ENCODE results near the gene SLC44A5. TPM values are rescaled to one million over a fixed set of nuclear protein-coding genes. Genes with fewer than 3 reads are reported as not detected.
"Not testable (repeated sequence)": the region's sequence is repeated elsewhere in the genome, so short reads cannot be mapped to it uniquely, and the experiment has no call there.

The SLC44A5 gene
- total and polyA plus RNA-seq, 9 donors: 0.62 to 2.5 (median 1.1) TPM

DNA sequence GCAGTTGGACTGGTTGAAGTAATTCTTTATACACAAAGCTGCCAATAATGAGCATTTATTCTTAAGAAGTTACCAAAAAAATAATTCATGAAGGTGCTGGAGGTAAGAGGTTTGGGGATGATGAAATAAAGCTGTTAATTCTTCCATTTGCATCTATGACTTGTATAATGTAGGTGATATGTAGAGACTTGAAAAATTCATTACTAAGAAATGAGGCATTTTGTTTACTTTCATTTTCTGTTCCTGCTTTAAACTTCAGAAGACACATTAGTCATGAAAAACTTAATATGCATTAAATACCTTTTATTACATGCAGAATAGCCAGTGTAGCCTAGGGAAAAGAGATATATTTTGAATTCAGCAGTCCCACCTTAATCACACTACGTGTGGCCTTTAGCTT lies 214.2 kb downstream of the SLC44A5 start:
- no peaks in the 10 kb centered on the region for H3K4me1 ChIP-seq (ENCODE audit: insufficient read depth)
- WGBS, 3 donors: 73 to 83% (median 74%) methylated on average over 1 of the region's 1 CpG
- H3K36me3 ChIP-seq: no peaks in the 10 kb centered on the region
- TF ChIP-seq EP300 (IDR thresholded peaks at IDR 0.05): no peak
- no peak for TF ChIP-seq CTCF (IDR thresholded peaks at IDR 0.05)
- no peak for TF ChIP-seq POLR2A (IDR thresholded peaks at IDR 0.05)
- no peak overlapping the region for H3K27ac ChIP-seq
- DNase-seq: no peak
- intact Hi-C loops (cut with DNase I): no loop called here
- H3K9me3 ChIP-seq: no peaks in the 10 kb centered on the region
- H3K4me3 ChIP-seq: no peak overlapping the region
- no peaks in the 10 kb centered on the region for H3K27me3 ChIP-seq

DNA sequence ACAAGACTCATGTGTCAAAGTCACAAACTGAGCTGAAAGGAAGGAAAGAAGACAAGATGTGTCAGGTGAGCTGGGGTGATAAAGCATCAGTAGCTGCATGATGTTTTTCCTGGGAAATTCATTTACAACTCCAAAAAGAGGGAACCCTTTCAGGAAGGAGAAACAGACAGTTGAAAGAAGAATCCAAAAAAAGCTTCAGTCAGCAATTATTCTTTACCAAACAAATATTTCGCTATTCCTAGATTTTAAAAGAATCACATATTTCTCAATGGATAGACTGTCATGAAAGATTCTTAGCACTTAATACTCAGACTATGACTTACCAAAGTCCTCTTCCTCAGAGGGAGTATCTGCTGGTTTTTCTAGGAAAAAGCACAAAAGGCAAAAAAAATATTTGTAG lies 214.7 kb downstream of the SLC44A5 start:
- DNase-seq: no peak
- Histone ChIP-seq H3K9me3 (no peaks in the 10 kb centered on the region), H3K4me1 (ENCODE audit: insufficient read depth) (no peaks in the 10 kb centered on the region), H3K36me3 (no peaks in the 10 kb centered on the region), H3K4me3 (no peak overlapping the region), H3K27ac (no peak overlapping the region), H3K27me3 (no peaks in the 10 kb centered on the region)
- intact Hi-C loops (cut with DNase I): no loop called here
- 80 to 89% (median 85%) methylated on average over 1 of the region's 1 CpG for WGBS, 3 donors
- TF ChIP-seq CTCF (IDR thresholded peaks at IDR 0.05): no peak
- TF ChIP-seq POLR2A (IDR thresholded peaks at IDR 0.05): no peak
- TF ChIP-seq EP300 (IDR thresholded peaks at IDR 0.05): no peak

- no peak for DNase-seq
- no peaks in the 10 kb centered on the region for H3K36me3 ChIP-seq
- H3K4me1 ChIP-seq (ENCODE audit: insufficient read depth): no peaks in the 10 kb centered on the region
- H3K27ac ChIP-seq: no peak overlapping the region
- intact Hi-C loops (cut with DNase I): no loop called here
- no peaks in the 10 kb centered on the region for H3K27me3 ChIP-seq
- WGBS, 3 donors: 58 to 77% (median 63%) methylated on average over 3 of the region's 3 CpGs
- TF ChIP-seq POLR2A (IDR thresholded peaks at IDR 0.05) (no peak), EP300 (IDR thresholded peaks at IDR 0.05) (no peak), CTCF (IDR thresholded peaks at IDR 0.05) (no peak)
- no peak overlapping the region for H3K4me3 ChIP-seq
- no peaks in the 10 kb centered on the region for H3K9me3 ChIP-seq
These were observed 216.4 kb downstream of the SLC44A5 start for GRCh38 chr1:75394386-75395139.

DNA sequence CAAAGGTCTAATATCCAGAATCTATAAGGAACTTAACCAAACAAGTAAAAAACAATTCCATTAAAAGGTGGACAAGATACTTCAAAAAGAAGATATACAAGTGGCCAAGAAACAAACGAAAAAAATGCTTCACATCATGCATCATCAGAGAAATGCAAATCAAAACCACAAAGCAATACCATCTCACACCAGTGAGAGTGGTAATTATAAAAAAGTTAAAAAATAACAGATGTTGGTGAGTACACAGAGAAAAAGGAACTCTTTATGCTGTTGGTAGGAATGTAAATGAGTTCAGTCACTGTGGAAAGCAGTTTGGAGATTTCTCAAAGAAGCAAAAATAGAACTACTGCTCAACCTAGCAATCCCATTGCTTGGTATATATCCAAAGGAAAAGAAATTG lies 218.6 kb downstream of the SLC44A5 start:
- 45 to 50% (median 49%) methylated on average over 1 of the region's 1 CpG for WGBS, 3 donors

DNA sequence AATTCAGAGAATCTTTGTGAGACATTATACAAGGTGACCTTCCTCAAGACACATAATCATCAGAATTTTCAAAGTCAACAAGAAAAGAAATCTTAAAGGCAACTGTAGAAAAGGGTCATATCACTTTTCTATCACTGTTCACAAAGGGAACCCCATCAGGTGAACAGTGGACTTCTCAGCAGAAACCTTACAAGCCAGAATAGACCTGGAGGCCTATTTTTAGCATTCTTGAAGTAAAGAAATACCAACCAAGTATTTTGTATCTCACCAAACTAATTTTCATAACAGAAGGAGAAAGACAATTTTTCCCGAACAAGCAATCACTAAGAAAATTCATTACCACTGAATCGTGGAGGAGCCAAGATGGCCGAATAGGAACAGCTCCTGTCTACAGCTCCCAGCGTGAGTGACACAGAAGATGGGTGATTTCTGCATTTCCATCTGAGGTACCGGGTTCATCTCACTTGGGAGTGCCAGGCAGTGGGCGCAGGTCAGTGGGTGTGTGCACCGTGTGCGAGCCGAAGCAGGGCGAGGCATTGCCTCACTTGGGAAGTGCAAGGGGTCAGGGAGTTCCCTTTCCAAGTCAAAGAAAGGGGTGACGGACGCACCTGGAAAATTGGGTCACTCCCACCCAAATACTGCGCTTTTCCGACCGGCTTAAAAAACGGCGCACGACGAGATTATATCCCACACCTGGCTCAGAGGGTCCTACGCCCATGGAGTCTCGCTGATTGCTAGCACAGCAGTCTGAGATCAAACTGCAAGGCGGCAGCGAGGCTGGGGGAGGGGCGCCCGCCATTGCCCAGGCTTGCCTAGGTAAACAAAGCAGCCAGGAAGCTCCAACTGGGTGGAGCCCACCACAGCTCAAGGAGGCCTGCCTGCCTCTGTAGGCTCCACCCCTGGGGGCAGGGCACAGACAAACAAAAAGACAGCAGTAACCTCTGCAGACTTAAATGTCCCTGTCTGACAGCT lies 235.2 kb downstream of the SLC44A5 start:
- WGBS, 3 donors: 70 to 84% (median 81%) methylated on average over 22 to 25 of the region's 25 CpGs
- H3K4me3 ChIP-seq; H3K9me3 ChIP-seq; H3K4me1 ChIP-seq (ENCODE audit: insufficient read depth); intact Hi-C loops (cut with DNase I); DNase-seq; H3K36me3 ChIP-seq; H3K27me3 ChIP-seq; H3K27ac ChIP-seq: not testable (repeated sequence)

More for the DNA sequence above, 218.6 kb downstream of the SLC44A5 start:
- H3K9me3 ChIP-seq: no peaks in the 10 kb centered on the region
- H3K4me3 ChIP-seq: no peak overlapping the region
- H3K4me1 ChIP-seq (ENCODE audit: insufficient read depth): no peaks in the 10 kb centered on the region
- no peak for TF ChIP-seq POLR2A (IDR thresholded peaks at IDR 0.05)
- no peak for TF ChIP-seq CTCF (IDR thresholded peaks at IDR 0.05)
- no peak for TF ChIP-seq EP300 (IDR thresholded peaks at IDR 0.05)
- no peaks in the 10 kb centered on the region for H3K27me3 ChIP-seq
- intact Hi-C loops (cut with DNase I): no loop called here
- DNase-seq: no peak
- no peak overlapping the region for H3K27ac ChIP-seq
- no peaks in the 10 kb centered on the region for H3K36me3 ChIP-seq
